C4-2B (cell line): Measurements from ENCODE around the gene NUTM2F.

Experiments used
- CTCF ChIP-seq: fragments of 450-650 bp; conservative IDR thresholded peaks from 2 replicates; pipeline ENCODE4 v1.5.1; 2017; ENCODE audit warnings: mild to moderate bottlenecking
- ZFX ChIP-seq: fragments of 450-650 bp; IDR thresholded peaks from 2 replicates; pipeline ENCODE4 v1.6.1; 2017

- TF ChIP-seq CTCF (no peak), ZFX (no peak)
Observed at GRCh38 chr9:94277885-94278536, 50.4 kb downstream of the NUTM2F start.
